ENCODE measurements around the gene KCNN3.

- TF ChIP-seq POLR2A (IDR thresholded peaks at IDR 0.05; ENCODE audit: low read depth, low read length), result no peak
- no peak for TF ChIP-seq POLR2AphosphoS5 (IDR thresholded peaks at IDR 0.05; ENCODE audit: low read depth, low read length)
- no peak for TF ChIP-seq TAF1 (IDR thresholded peaks at IDR 0.05; ENCODE audit: low read depth, low read length)
These were observed 3.4 kb upstream of the KCNN3 start for GRCh38 chr1:154873321-154873950.

Measured in GM12891 (cell line).